DMS79 (cell line): ENCODE data around the gene FRMD4A.
"Not testable (repeated sequence)": the region's sequence is repeated elsewhere in the genome, so short reads cannot be mapped to it uniquely, and the experiment has no call there.

Source experiments
- DNase-seq: peaks from one replicate; lab custom pipeline; 2025; lab: John Stamatoyannopoulos, UW

The FRMD4A gene

GRCh38 chr10:13810568-13810967, 520.2 kb downstream of the FRMD4A start:
- no peak for DNase-seq

DNA sequence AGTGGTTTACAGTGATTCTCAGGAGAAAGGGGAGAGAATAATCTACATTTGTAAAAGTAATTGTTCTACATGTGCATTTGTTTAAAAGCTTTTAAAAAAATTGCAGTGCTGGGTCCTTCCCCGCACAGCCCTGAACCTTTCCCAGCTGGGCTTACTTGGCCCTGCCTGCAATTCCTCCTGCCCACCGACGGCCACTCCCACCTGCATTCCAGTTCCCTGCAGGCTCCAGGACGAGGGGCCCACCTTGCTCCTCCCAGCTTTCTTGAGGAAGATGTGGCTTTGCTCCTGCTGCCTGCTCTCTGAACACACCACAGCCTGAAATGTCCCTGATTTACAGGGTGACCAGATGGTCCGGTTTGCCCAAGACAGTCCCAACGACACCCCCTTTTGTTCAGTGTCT, 521.3 kb downstream of the FRMD4A start:
- DNase-seq: no peak

GRCh38 chr10:13808556-13809391, 522.0 kb downstream of the FRMD4A start:
- no peak for DNase-seq

DNA sequence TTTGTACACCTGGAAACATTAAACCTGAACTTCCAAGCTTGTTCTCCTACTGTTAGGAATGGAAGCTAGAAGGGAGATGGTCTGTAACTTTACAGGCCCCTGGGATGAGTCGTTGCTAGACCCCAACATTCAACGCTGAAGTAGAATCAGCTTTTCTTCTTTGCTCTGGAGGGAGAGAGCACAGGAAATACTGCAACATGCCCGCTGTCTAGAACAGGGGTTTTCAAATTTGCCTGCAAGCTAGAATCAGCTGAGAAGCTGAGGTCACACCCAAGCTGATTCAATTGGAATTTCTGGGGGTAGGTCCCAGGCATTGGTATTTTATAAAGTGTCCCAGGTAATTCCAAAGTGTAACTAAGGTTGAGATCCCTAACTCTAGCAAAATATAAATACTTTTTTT, 524.3 kb downstream of the FRMD4A start:
- DNase-seq: no peak

DNA sequence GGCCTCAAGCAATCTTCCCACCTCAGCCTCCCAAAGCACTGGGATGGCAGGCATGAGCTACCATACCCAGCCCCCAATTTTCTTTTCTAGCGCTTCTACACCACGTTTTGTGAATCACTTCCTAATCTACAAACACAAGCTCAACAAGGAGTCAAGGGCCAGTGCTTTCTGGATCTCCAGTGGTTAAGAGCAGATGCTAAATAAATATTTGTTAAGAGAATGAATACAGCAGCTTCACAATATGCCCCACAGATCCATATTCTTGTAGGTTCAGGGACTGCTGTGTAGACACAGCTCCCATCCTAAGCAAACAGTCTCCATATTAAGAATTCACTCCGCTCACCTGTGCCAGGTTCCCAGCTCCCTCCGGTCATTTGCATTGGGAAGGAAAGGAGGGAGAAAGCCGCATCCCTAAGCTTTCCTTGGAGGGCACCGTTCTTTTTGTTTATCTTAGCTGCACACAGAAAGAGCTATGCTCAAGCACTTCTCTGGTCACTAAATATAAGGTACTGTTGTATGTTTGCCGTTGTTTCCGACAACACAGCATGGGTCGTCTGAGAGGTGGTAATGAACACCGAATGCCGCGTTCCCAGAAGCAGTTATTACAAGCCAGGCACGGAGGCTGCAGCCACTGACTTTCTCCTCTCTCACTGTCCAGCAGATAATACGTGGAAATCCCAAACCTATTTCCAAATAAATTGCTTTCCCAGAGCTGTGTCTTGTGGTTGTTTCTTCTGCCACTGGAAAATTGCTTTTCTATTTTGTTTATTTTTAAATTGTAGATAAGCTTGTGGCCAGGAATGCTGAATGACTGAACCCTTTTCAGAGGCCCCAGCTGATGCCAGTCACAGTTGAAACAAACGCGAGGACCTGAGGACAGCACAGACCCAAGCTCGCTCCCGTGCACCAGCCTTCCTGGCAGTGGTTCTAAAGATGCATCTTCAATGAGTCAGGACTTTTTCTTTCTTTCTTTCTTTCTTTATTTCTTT, 526.9 kb downstream of the FRMD4A start:
- no peak for DNase-seq

GRCh38 chr10:13801907-13802288, 528.8 kb downstream of the FRMD4A start:
- no peak for DNase-seq

DNA sequence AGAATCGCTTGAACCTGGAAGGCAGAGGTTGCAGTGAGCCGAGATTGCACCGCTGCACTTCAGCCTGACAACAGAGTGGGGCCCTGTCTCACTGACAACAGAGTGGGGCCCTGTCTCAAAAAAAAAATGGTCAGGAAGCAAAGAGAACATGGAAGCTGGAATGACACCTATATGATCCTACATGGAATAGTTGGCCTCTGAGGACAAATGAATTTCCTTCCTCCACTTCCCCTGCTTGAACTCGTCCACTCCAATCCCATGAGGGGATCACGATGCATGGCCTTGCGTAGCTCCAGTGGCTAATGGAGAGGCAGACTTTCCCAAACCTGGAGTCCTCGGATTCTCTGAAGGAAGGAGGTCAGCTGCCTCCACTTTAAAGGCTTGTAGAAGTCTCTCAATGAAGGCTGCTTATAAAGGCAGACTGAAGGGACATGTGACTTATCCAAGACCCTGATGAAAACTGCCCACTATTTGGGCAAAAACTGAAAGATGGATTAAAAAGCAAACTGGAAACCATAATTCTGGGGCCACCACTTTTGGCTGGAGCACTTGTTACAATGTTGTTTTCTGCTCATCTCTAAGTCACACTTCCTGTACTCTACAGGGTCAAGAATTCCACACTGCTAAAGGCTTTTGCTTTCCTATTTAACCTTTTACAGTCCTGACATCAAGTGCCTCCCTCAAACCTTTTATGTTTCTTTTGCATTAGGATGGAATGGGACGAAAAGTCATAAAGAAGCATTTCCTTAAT, 529.4 kb downstream of the FRMD4A start:
- no peak for DNase-seq

- DNase-seq: no peak
These were observed 533.6 kb downstream of the FRMD4A start for GRCh38 chr10:13797164-13797563.

DNA sequence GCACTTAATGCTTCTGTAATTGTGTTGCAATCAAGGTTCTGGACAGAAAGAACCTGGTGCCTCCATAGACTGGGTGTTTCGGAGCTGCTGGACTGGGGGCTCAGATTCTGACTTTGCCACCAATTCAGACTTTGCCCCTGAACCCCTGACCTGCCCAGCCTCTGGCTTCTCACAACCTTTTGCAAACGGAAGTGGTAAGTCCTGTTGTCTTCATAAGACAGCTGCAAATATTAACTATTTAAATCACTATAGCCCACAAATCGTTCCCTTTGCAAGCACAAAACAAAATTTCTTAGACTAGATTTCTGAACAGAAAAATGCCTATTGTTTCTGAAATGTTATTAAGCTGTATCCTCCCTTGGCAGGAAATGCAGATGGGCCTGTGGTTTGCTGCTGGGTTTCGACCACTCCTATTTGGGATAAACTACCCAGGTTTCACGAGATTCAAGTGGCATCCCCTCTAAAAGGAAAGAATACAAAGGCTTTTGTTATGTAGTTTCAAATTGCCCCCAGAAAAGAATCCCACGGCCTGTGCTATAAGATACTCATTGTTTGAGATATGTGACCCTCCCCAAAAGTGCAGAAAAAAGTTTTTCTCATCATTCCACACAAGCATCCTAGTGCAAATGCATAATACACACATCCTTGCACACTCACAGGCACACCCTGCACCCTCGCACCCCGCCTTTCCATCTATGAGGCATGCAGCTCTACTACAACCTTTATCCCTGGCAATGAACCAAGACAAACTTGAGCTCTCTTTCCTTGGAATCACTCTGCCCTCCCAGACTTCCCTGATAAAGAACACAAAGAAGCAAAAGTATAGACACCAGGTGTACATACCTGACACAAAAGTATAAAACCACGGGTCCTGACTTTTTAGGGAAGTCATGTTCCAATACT, 534.8 kb downstream of the FRMD4A start:
- DNase-seq: no peak

- DNase-seq: peak; percentile 27
These were observed 535.6 kb downstream of the FRMD4A start for GRCh38 chr10:13794992-13795612.

DNA sequence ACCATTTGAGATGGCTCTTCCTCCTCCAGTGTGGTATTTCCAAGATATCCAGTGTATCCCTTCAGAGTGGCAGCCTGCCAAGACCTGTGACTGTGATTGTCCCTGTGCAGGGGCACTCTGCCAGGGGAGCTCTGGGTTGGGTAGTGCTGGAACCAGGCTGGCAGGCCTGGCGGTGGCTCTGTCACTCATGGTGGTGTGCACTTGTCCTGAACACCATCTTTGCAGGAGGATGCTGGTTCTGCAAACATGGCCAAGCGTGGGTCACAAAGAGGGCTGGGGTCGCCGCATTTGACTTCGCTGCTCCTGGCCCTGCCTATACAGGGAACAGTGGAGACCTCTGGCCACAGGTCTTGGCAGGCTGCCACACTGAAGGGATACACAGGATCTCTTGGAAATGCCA, 538.7 kb downstream of the FRMD4A start:
- DNase-seq: no peak

DNA sequence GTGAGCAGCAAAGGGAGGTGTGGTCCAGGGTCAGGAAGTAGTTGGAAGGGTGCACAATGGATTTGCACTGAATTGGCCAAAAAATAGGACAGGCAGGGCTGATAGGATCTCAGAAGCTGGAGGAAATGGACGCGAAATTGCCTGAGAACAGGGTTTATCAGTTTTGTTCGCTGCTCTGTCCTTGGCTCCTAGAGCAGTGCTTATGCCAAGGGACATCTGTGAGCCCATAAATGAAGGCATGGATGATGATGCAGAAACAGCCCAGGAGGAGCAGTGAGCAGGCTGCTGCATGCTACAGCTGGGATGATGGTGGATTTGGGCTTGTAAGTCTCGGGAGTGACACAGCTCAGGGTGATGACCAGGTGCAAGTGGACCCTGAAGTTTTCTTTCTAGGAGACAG, 539.2 kb downstream of the FRMD4A start:
- no peak for DNase-seq

DNA sequence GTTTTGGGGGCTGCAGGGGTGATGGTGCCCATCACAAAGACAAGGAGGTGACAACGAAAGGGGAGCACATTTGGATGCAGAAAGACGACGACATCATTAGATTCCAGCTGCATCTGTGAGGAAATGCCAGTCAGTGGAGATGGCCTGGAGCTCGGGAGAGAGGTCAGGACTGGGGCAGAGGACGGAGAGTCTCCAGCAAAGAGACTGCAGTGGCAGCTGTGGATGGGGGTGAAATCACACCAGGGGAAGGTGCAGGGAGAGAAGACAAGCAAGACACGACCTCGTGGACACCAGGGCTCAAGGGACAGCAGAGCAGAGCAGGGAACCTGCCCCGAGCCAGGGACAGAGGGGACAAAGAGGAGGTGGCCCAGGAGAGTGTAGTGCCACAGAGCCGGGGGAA, 540.5 kb downstream of the FRMD4A start:
- DNase-seq: no peak

DNA sequence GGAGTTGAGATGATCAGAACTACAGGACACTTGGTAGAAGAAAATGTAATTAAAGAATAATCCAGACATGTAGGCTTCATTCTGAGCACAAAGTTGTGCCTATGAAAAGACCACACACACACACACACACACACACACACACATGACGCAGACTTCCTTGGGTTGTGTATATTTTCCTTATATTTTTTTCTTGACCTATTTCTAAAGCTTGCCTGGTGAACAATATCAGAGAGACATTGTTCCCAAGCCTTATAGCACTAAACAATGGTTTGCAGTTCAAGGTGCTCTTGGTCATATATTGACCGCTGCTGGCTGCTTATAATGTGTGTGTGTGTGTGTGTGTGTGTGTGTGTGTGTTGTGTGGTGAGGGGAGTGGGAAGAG, 541.3 kb downstream of the FRMD4A start:
- DNase-seq: no peak

DNA sequence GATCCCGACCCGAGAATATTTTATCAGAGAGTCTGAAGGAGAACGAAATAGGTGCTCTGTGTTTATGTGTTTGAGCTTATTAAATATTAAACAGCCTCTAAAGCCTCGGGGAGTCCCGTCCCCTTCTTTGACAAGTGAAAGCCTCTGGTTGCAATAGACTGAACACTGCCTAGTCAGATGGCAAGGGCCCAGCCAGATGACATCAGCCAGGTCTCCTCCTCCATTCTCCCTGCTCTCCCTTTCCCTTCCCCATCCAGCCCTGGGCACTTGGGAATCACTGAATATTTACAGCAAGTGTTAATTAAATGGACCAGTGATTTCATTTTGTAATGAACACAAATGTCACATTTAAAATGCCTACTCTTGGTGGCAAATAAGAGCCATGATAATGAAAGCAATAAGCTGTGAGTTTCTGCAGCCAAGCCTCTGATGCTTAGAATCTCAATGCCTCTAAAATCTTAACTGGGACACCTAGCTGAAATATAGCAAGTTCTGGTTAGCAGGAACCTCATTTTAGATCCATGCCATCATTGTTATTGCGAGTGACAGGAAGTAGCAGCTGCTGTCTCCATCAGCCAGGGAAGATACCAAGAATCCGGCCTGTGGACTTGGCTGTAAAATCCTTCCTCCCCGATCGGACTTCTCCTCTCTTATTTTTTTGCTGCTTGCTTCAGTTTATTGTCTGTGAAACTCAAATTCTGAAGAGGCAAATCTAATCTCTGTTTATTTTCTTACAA, 541.8 kb downstream of the FRMD4A start:
- DNase-seq: no peak

DNA sequence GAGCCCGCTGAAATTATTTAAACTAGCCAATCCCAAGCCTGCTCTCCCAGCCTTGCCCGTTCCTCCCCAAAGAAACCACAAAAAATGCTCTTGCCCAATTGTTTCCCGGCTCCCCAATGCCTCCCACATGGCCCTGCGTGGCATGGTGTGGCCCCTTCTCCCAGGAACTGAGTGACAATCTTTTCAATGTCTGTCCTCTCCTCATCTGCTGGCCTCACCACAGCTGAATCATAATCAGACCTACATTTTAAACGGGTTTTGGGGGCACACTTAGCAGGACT, 542.5 kb downstream of the FRMD4A start:
- no peak for DNase-seq

GRCh38 chr10:13787015-13787421, 543.7 kb downstream of the FRMD4A start:
- no peak for DNase-seq

- DNase-seq: no peak
These were observed 546.7 kb downstream of the FRMD4A start for GRCh38 chr10:13784067-13784466.

DNA sequence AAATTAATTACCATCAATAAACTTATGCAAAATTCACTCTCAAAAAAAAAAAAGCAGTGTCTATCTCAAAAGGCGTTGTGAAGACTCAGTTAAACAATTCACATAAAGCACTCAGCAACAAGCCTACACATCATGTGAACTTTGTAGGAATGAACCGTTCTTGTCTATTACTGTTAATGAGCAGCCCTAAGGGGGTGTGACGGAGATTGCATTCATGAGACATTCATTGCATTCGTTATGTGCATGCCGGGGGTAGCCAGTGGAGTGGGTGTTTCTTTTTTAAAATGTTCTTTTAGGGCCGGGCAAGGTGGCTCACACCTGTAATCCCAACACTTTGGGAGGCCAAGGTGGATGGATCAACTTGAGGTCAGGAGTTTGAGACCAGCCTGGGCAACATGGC, 551.0 kb downstream of the FRMD4A start:
- DNase-seq: no peak

DNA sequence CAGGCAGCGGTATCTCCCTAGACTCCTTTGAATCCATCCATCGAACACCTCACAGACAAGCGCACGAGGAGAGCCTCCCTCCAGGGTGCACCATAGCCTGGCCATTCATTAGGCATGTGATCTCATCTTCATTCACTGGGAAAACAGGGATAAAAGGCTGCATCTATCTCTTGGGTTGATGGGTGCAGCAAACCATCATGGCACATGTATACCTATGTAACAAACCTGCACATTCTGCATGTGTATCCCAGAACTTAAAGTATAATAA, 552.1 kb downstream of the FRMD4A start:
- DNase-seq: not testable (repeated sequence)

DNA sequence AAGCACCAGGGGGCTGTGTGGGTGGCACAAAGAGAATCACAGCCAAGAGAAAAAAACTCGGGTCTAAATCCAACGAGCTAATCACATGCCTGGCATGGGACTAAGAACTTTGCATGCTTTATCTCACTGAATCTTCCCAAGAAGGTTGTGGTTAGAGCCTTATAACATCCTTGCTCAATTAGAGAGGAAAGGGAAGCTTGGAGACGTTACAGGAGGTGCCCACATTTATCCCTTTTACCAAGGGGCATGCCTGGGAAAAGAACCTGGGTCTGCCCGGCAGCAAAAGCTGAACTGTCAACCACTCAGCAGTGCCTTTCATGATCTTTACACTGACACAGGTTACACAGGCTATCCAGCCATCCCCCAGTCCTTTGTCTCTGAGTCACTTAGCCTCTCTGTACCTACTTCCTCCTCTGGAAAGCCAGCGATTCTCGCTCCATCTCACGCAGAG, 553.8 kb downstream of the FRMD4A start:
- no peak for DNase-seq
